Loucy (cell line): ENCODE results near the gene PHOSPHO2.

Experiments used
- CTCF ChIP-seq: fragments of 200-600 bp; sonication (generic); conservative IDR thresholded peaks from 2 replicates; pipeline ENCODE4 v1.5.1; 2014; ENCODE audit warnings: mild to moderate bottlenecking, antibody characterized with exemption, low read length
- EZH2phosphoT487 ChIP-seq: fragments of 200-600 bp; IDR thresholded peaks from 2 replicates; pipeline ENCODE4 v1.6.1; 2018; ENCODE audit warnings: antibody characterized with exemption, mild to moderate bottlenecking, moderate library complexity, borderline replicate concordance

- TF ChIP-seq CTCF, result no peak
- TF ChIP-seq EZH2phosphoT487, result no peak
These were observed 22.1 kb downstream of the PHOSPHO2 start for GRCh38 chr2:169716238-169716886.
